ENCODE results near the gene GALNT10. TPM values are rescaled to one million over a fixed set of nuclear protein-coding genes. Genes with fewer than 3 reads are reported as not detected.

Gene GALNT10
- total RNA-seq, 1 experiment from 2014 or later, result 23.4 TPM

DNA sequence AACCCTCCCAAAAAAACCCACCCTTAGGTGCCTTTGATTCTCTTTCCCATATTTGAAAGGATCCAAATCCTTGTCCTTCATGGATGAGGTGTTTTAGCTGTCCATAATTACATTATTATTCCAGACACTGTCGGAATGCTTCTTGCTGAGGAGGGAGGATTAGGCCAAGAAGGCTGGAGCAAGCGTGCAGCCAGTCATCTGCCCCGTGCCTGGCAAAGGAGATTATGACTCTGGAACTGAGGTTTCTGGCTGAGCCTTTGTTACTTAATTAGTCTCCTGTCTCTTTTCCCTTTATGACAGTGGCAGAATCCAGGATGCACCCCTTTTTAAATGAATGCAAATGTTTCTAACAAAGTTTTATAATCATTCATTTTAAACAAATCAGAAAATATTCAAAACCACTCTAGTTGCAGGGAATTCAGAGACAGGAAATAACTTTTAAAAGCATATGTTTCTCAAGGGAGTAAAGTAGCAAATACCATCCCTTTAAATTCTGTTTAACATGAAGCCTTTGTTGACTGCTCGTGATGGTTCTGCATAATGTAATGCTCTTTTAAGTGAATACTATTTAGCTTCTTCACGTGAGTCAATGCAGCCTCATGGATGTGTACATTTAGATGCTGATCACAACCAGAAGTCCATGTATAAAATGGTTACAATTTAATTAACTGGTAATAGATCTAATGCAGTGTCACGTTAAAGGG, 69.8 kb downstream of the GALNT10 start:
- POLR2A ChIA-PET, result no interaction called here
- no peaks in the 10 kb centered on the region for H3K9me3 ChIP-seq
- peaks cover 19% of the 10 kb centered on the region for H3K4me1 ChIP-seq
- no TSS peak for BruUV-seq (replicated peaks)
- Mint-ChIP-seq H3K9me3 (ENCODE audit: unreplicated experiment) (no peaks in the 10 kb centered on the region), H3K4me3 (ENCODE audit: unreplicated experiment) (no peak overlapping the region), H3K4me1 (ENCODE audit: low read depth, unreplicated experiment) (no peaks in the 10 kb centered on the region), H3K36me3 (ENCODE audit: insufficient read depth, unreplicated experiment) (no peaks in the 10 kb centered on the region), H3K27me3 (ENCODE audit: insufficient read depth, unreplicated experiment) (no peaks in the 10 kb centered on the region), H3K27ac (ENCODE audit: unreplicated experiment) (no peak overlapping the region)
- CTCF ChIA-PET, result no interaction called here
- H3K4me3 ChIP-seq (ENCODE audit: low read depth, low read length), result no peak overlapping the region
- H3K36me3 ChIP-seq (ENCODE audit: control insufficient read depth, insufficient read depth, low read length), result no peaks in the 10 kb centered on the region
- TF ChIP-seq CTCF (IDR thresholded peaks at IDR 0.05; ENCODE audit: insufficient read depth in 1 of 2, low read depth in 1 of 2, low read length in 1 of 2, severe bottlenecking in 1 of 2, unreplicated experiment in 1 of 2), result no peak
- no peak for DNase-seq
- intact Hi-C loops (cut with micrococcal nuclease; ENCODE audit: unreplicated experiment), result no loop called here
- no peaks in the 10 kb centered on the region for H3K27me3 ChIP-seq (replicated peaks; ENCODE audit: control insufficient read depth, insufficient read depth, low read length)

DNA sequence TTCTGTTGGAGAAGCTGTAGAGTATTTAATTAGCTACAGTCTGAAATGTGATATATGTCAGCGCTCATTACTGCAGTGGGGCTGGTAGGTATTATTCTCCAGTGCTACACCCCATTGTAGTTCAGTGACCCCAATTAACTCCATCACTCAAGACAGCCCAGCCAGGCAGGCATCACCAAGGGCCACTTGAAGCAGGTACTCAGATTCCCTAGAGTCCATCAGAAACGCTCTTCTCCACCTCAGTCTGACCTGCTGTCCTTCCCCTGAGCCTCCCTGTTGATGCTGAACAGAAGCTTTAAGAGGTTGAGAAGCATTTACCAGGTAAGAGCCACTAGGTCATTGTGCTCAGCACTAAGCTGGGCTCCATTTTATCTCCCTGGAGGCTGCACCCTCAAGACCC, 71.8 kb downstream of the GALNT10 start:
- Mint-ChIP-seq H3K36me3 (ENCODE audit: insufficient read depth, unreplicated experiment) (no peaks in the 10 kb centered on the region), H3K9me3 (ENCODE audit: unreplicated experiment) (no peaks in the 10 kb centered on the region), H3K4me1 (ENCODE audit: low read depth, unreplicated experiment) (no peaks in the 10 kb centered on the region), H3K27ac (ENCODE audit: unreplicated experiment) (no peak overlapping the region), H3K4me3 (ENCODE audit: unreplicated experiment) (no peak overlapping the region), H3K27me3 (ENCODE audit: insufficient read depth, unreplicated experiment) (no peaks in the 10 kb centered on the region)
- no peak for DNase-seq
- Histone ChIP-seq H3K27me3 (replicated peaks; ENCODE audit: control insufficient read depth, insufficient read depth, low read length) (no peaks in the 10 kb centered on the region), H3K36me3 (ENCODE audit: control insufficient read depth, insufficient read depth, low read length) (no peaks in the 10 kb centered on the region), H3K4me1 (peaks cover 12% of the 10 kb centered on the region), H3K4me3 (ENCODE audit: low read depth, low read length) (no peak overlapping the region), H3K9me3 (no peaks in the 10 kb centered on the region)
- ChIA-PET CTCF (no interaction called here), POLR2A (no interaction called here)
- BruUV-seq (replicated peaks), result no TSS peak
- no peak for TF ChIP-seq CTCF (IDR thresholded peaks at IDR 0.05; ENCODE audit: insufficient read depth in 1 of 2, low read depth in 1 of 2, low read length in 1 of 2, severe bottlenecking in 1 of 2, unreplicated experiment in 1 of 2)
- intact Hi-C loops (cut with micrococcal nuclease; ENCODE audit: unreplicated experiment), result no loop called here

DNA sequence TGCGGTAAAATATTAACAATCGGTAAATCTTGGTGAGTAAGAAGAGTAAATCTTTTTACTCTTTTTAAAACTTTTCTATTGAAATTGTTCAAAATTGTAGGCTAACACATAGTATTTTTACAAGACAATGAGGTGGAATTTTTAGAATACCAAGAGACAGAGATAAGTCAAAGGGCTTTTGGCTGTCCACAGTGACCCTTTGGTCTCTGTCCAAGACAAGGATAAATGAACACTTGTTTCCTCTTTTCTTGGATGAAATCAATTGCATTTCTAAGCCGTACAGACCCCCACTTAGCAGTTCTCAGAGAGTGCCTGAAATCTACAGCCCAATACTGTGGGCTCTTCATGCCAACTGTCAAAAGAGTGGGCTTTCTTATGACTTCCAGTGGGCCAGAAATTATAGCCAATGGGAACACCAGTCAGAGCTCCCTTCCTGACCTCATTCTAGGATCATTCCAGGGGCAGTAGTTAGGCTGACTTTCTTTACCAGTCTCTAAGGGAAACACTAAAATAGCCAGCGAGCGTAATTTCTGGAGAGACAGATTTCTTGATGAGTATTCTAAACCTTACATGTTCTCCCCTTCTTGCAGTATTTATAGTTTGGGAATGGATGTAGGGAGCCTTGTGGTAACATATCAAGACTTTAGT, 74.1 kb downstream of the GALNT10 start:
- intact Hi-C loops (cut with micrococcal nuclease; ENCODE audit: unreplicated experiment), result loop anchor here (2.0 kb wide), 1 partner anchor 22 kb away; no protein-coding TSS in a partner anchor
- Mint-ChIP-seq H3K4me1 (ENCODE audit: low read depth, unreplicated experiment) (no peaks in the 10 kb centered on the region), H3K27me3 (ENCODE audit: insufficient read depth, unreplicated experiment) (no peaks in the 10 kb centered on the region), H3K4me3 (ENCODE audit: unreplicated experiment) (no peak overlapping the region), H3K36me3 (ENCODE audit: insufficient read depth, unreplicated experiment) (no peaks in the 10 kb centered on the region), H3K27ac (ENCODE audit: unreplicated experiment) (no peak overlapping the region), H3K9me3 (ENCODE audit: unreplicated experiment) (no peaks in the 10 kb centered on the region)
- H3K4me3 ChIP-seq (ENCODE audit: low read depth, low read length), result no peak overlapping the region
- H3K4me1 ChIP-seq, result peaks cover 12% of the 10 kb centered on the region
- H3K27me3 ChIP-seq (replicated peaks; ENCODE audit: control insufficient read depth, insufficient read depth, low read length), result no peaks in the 10 kb centered on the region
- CTCF ChIA-PET, result no interaction called here
- no peaks in the 10 kb centered on the region for H3K36me3 ChIP-seq (ENCODE audit: control insufficient read depth, insufficient read depth, low read length)
- H3K9me3 ChIP-seq, result no peaks in the 10 kb centered on the region
- BruUV-seq (replicated peaks), result no TSS peak
- no peak for TF ChIP-seq CTCF (IDR thresholded peaks at IDR 0.05; ENCODE audit: insufficient read depth in 1 of 2, low read depth in 1 of 2, low read length in 1 of 2, severe bottlenecking in 1 of 2, unreplicated experiment in 1 of 2)
- DNase-seq, result no peak
- POLR2A ChIA-PET, result no interaction called here
